Measurements from ENCODE around the gene AUTS2.

The AUTS2 gene

GRCh38 chr7:70615066-70615606 lies 1016.9 kb downstream of the AUTS2 start:
- H3K4me1 ChIP-seq (ENCODE audit: control insufficient read depth, insufficient read depth, low read length) = peaks cover 3% of the 10 kb centered on the region
- no peak overlapping the region for H3K9ac ChIP-seq (ENCODE audit: low read length)
- no peak overlapping the region for H3K4me3 ChIP-seq (ENCODE audit: low read length)
- no peaks in the 10 kb centered on the region for H3K27me3 ChIP-seq (ENCODE audit: control insufficient read depth, insufficient read depth, low read length)
- no peaks in the 10 kb centered on the region for H3K36me3 ChIP-seq (ENCODE audit: control insufficient read depth, insufficient read depth, low read length)
- H3K27ac ChIP-seq (ENCODE audit: low read depth, low read length) = no peak overlapping the region

GRCh38 chr7:70616211-70616610 lies 1017.9 kb downstream of the AUTS2 start:
- H3K36me3 ChIP-seq (ENCODE audit: control insufficient read depth, insufficient read depth, low read length) = no peaks in the 10 kb centered on the region
- H3K27ac ChIP-seq (ENCODE audit: low read depth, low read length) = no peak overlapping the region
- H3K9ac ChIP-seq (ENCODE audit: low read length) = no peak overlapping the region
- peaks cover 3% of the 10 kb centered on the region for H3K4me1 ChIP-seq (ENCODE audit: control insufficient read depth, insufficient read depth, low read length)
- no peak overlapping the region for H3K4me3 ChIP-seq (ENCODE audit: low read length)
- H3K27me3 ChIP-seq (ENCODE audit: control insufficient read depth, insufficient read depth, low read length) = no peaks in the 10 kb centered on the region

- H3K4me3 ChIP-seq (ENCODE audit: low read length) = no peak overlapping the region
- peaks cover 3% of the 10 kb centered on the region for H3K4me1 ChIP-seq (ENCODE audit: control insufficient read depth, insufficient read depth, low read length)
- no peak overlapping the region for H3K27ac ChIP-seq (ENCODE audit: low read depth, low read length)
- no peaks in the 10 kb centered on the region for H3K36me3 ChIP-seq (ENCODE audit: control insufficient read depth, insufficient read depth, low read length)
- H3K27me3 ChIP-seq (ENCODE audit: control insufficient read depth, insufficient read depth, low read length) = no peaks in the 10 kb centered on the region
- no peak overlapping the region for H3K9ac ChIP-seq (ENCODE audit: low read length)
These were observed 1018.5 kb downstream of the AUTS2 start for GRCh38 chr7:70616821-70617220.

GRCh38 chr7:70618020-70618551 lies 1019.8 kb downstream of the AUTS2 start:
- H3K9ac ChIP-seq (ENCODE audit: low read length) = no peak overlapping the region
- H3K27me3 ChIP-seq (ENCODE audit: control insufficient read depth, insufficient read depth, low read length) = no peaks in the 10 kb centered on the region
- H3K4me3 ChIP-seq (ENCODE audit: low read length) = no peak overlapping the region
- H3K27ac ChIP-seq (ENCODE audit: low read depth, low read length) = no peak overlapping the region
- H3K4me1 ChIP-seq (ENCODE audit: control insufficient read depth, insufficient read depth, low read length) = peaks cover 3% of the 10 kb centered on the region
- no peaks in the 10 kb centered on the region for H3K36me3 ChIP-seq (ENCODE audit: control insufficient read depth, insufficient read depth, low read length)

- Histone ChIP-seq H3K27me3 (ENCODE audit: control insufficient read depth, insufficient read depth, low read length) (no peaks in the 10 kb centered on the region), H3K27ac (ENCODE audit: low read depth, low read length) (no peak overlapping the region), H3K4me3 (ENCODE audit: low read length) (no peak overlapping the region), H3K36me3 (ENCODE audit: control insufficient read depth, insufficient read depth, low read length) (no peaks in the 10 kb centered on the region), H3K4me1 (ENCODE audit: control insufficient read depth, insufficient read depth, low read length) (peaks cover 2% of the 10 kb centered on the region), H3K9ac (ENCODE audit: low read length) (no peak overlapping the region)
These were observed 1020.9 kb downstream of the AUTS2 start for GRCh38 chr7:70619130-70619529.

GRCh38 chr7:70619659-70620058 lies 1021.4 kb downstream of the AUTS2 start:
- H3K27ac ChIP-seq (ENCODE audit: low read depth, low read length) = no peak overlapping the region
- H3K4me3 ChIP-seq (ENCODE audit: low read length) = no peak overlapping the region
- H3K27me3 ChIP-seq (ENCODE audit: control insufficient read depth, insufficient read depth, low read length) = no peaks in the 10 kb centered on the region
- no peaks in the 10 kb centered on the region for H3K36me3 ChIP-seq (ENCODE audit: control insufficient read depth, insufficient read depth, low read length)
- H3K4me1 ChIP-seq (ENCODE audit: control insufficient read depth, insufficient read depth, low read length) = no peaks in the 10 kb centered on the region
- no peak overlapping the region for H3K9ac ChIP-seq (ENCODE audit: low read length)

GRCh38 chr7:70620333-70621055 lies 1022.2 kb downstream of the AUTS2 start:
- H3K27me3 ChIP-seq (ENCODE audit: control insufficient read depth, insufficient read depth, low read length) = no peaks in the 10 kb centered on the region

GRCh38 chr7:70621954-70622600 lies 1023.8 kb downstream of the AUTS2 start:
- Histone ChIP-seq H3K27ac (ENCODE audit: low read depth, low read length) (no peak overlapping the region), H3K27me3 (ENCODE audit: control insufficient read depth, insufficient read depth, low read length) (no peaks in the 10 kb centered on the region), H3K4me3 (ENCODE audit: low read length) (no peak overlapping the region), H3K36me3 (ENCODE audit: control insufficient read depth, insufficient read depth, low read length) (no peaks in the 10 kb centered on the region), H3K4me1 (ENCODE audit: control insufficient read depth, insufficient read depth, low read length) (no peaks in the 10 kb centered on the region), H3K9ac (ENCODE audit: low read length) (no peak overlapping the region)

More at GRCh38 chr7:70620333-70621055, 1022.2 kb downstream of the AUTS2 start:
- no peak overlapping the region for H3K9ac ChIP-seq (ENCODE audit: low read length)
- no peak overlapping the region for H3K4me3 ChIP-seq (ENCODE audit: low read length)
- H3K27ac ChIP-seq (ENCODE audit: low read depth, low read length) = no peak overlapping the region
- no peaks in the 10 kb centered on the region for H3K4me1 ChIP-seq (ENCODE audit: control insufficient read depth, insufficient read depth, low read length)
- no peaks in the 10 kb centered on the region for H3K36me3 ChIP-seq (ENCODE audit: control insufficient read depth, insufficient read depth, low read length)

- no peak overlapping the region for H3K4me3 ChIP-seq (ENCODE audit: low read length)
- H3K27me3 ChIP-seq (ENCODE audit: control insufficient read depth, insufficient read depth, low read length) = no peaks in the 10 kb centered on the region
- no peak overlapping the region for H3K9ac ChIP-seq (ENCODE audit: low read length)
- no peak overlapping the region for H3K27ac ChIP-seq (ENCODE audit: low read depth, low read length)
- H3K4me1 ChIP-seq (ENCODE audit: control insufficient read depth, insufficient read depth, low read length) = no peaks in the 10 kb centered on the region
- no peaks in the 10 kb centered on the region for H3K36me3 ChIP-seq (ENCODE audit: control insufficient read depth, insufficient read depth, low read length)
These were observed 1024.7 kb downstream of the AUTS2 start for GRCh38 chr7:70622936-70623335.

- Histone ChIP-seq H3K4me1 (ENCODE audit: control insufficient read depth, insufficient read depth, low read length) (no peaks in the 10 kb centered on the region), H3K27me3 (ENCODE audit: control insufficient read depth, insufficient read depth, low read length) (no peaks in the 10 kb centered on the region), H3K36me3 (ENCODE audit: control insufficient read depth, insufficient read depth, low read length) (no peaks in the 10 kb centered on the region), H3K9ac (ENCODE audit: low read length) (no peak overlapping the region), H3K27ac (ENCODE audit: low read depth, low read length) (no peak overlapping the region), H3K4me3 (ENCODE audit: low read length) (no peak overlapping the region)
These were observed 1026.3 kb downstream of the AUTS2 start for GRCh38 chr7:70624500-70625103.

GRCh38 chr7:70627461-70627860 lies 1029.2 kb downstream of the AUTS2 start:
- H3K27me3 ChIP-seq (ENCODE audit: control insufficient read depth, insufficient read depth, low read length) = no peaks in the 10 kb centered on the region
- no peak overlapping the region for H3K4me3 ChIP-seq (ENCODE audit: low read length)
- H3K4me1 ChIP-seq (ENCODE audit: control insufficient read depth, insufficient read depth, low read length) = no peaks in the 10 kb centered on the region
- H3K27ac ChIP-seq (ENCODE audit: low read depth, low read length) = no peak overlapping the region
- no peaks in the 10 kb centered on the region for H3K36me3 ChIP-seq (ENCODE audit: control insufficient read depth, insufficient read depth, low read length)
- H3K9ac ChIP-seq (ENCODE audit: low read length) = no peak overlapping the region

GRCh38 chr7:70630440-70630817 lies 1032.2 kb downstream of the AUTS2 start:
- no peak overlapping the region for H3K27ac ChIP-seq (ENCODE audit: low read depth, low read length)
- no peaks in the 10 kb centered on the region for H3K27me3 ChIP-seq (ENCODE audit: control insufficient read depth, insufficient read depth, low read length)
- no peak overlapping the region for H3K4me3 ChIP-seq (ENCODE audit: low read length)
- H3K36me3 ChIP-seq (ENCODE audit: control insufficient read depth, insufficient read depth, low read length) = no peaks in the 10 kb centered on the region
- no peak overlapping the region for H3K9ac ChIP-seq (ENCODE audit: low read length)
- no peaks in the 10 kb centered on the region for H3K4me1 ChIP-seq (ENCODE audit: control insufficient read depth, insufficient read depth, low read length)

Measured in rectal smooth muscle tissue (tissue), 1 donor.